ENCODE measurements around the gene TMPRSS4.

TMPRSS4 gene

GRCh38 chr11:118156531-118157185 is 79.8 kb downstream of the TMPRSS4 start:
- DNase-seq, result peak; percentile 7

- DNase-seq, result no peak
Observed at GRCh38 chr11:118157186-118157895, 80.5 kb downstream of the TMPRSS4 start.

GRCh38 chr11:118161786-118162185 is 84.9 kb downstream of the TMPRSS4 start:
- no peak for DNase-seq

- no peak for DNase-seq
Observed at GRCh38 chr11:118162846-118163245, 86.0 kb downstream of the TMPRSS4 start.

GRCh38 chr11:118163494-118163893 is 86.6 kb downstream of the TMPRSS4 start:
- DNase-seq, result no peak

- no peak for DNase-seq
Observed at GRCh38 chr11:118164885-118165284, 88.0 kb downstream of the TMPRSS4 start.

- DNase-seq, result no peak
Observed at GRCh38 chr11:118166641-118167040, 89.8 kb downstream of the TMPRSS4 start.

GRCh38 chr11:118167253-118167652 is 90.4 kb downstream of the TMPRSS4 start:
- no peak for DNase-seq

GRCh38 chr11:118167906-118168305 is 91.0 kb downstream of the TMPRSS4 start:
- DNase-seq, result no peak

- no peak for DNase-seq
Observed at GRCh38 chr11:118168316-118168715, 91.4 kb downstream of the TMPRSS4 start.

GRCh38 chr11:118168751-118169150 is 91.9 kb downstream of the TMPRSS4 start:
- no peak for DNase-seq

GRCh38 chr11:118169300-118170140 is 92.6 kb downstream of the TMPRSS4 start:
- no peak for DNase-seq

- DNase-seq, result no peak
Observed at GRCh38 chr11:118170231-118170630, 93.4 kb downstream of the TMPRSS4 start.

- DNase-seq, result no peak
Observed at GRCh38 chr11:118170882-118171268, 94.0 kb downstream of the TMPRSS4 start.

Data from activated CD4-positive, alpha-beta T cell treated with anti-CD3 and anti-CD28 coated beads, Interleukin-2, amount 50 U/mL, for 16 hours (primary cell).